Kidney (tissue), 14 donors: Measurements from ENCODE around the gene LTBP1. TPM values are rescaled to one million over a fixed set of nuclear protein-coding genes. Genes with fewer than 3 reads are reported as not detected.

ENCODE experiments used
- DNase-seq, 5 donors: peaks; one replicate each; pipeline ENCODE4 v3.0.0-alpha.2; 2013 to 2020
- FAIRE-seq: peaks from 2 replicates; lab custom pipeline; 2012; peaks lifted over from hg19 to GRCh38; lab: Jason Lieb, UNC
- H3K27ac ChIP-seq, 2 donors: one replicate each; pipeline ENCODE4 v1.7.0; 2013; ENCODE audit warnings: low read depth in 2 of 2, low read length in 2 of 2, inconsistent platforms in 1 of 2
- H3K27me3 ChIP-seq: one replicate; pipeline ENCODE4 v1.7.1; 2013; ENCODE audit warnings: low read length, inconsistent platforms; ENCODE audit not compliant: control insufficient read depth, insufficient read depth
- H3K36me3 ChIP-seq, 3 donors: one replicate each; pipeline versions ENCODE4 v1.7.0 to v1.7.1; 2013; ENCODE audit warnings: low read length in 3 of 3, control low read depth in 1 of 3, inconsistent platforms in 1 of 3; ENCODE audit not compliant: insufficient read depth in 3 of 3, control insufficient read depth in 2 of 3
- H3K4me1 ChIP-seq, 3 donors: one replicate each; pipeline versions ENCODE4 v1.7.0 to v1.7.1; 2013; ENCODE audit warnings: low read length in 3 of 3, inconsistent platforms in 1 of 3, low read depth in 1 of 3; ENCODE audit not compliant: control insufficient read depth in 2 of 3, insufficient read depth in 2 of 3
- H3K4me3 ChIP-seq, 3 donors: one replicate each; pipeline versions ENCODE4 v1.7.0 to v1.8.1; 2013; ENCODE audit warnings: low read length in 3 of 3, control low read depth in 1 of 3, inconsistent platforms in 1 of 3
- H3K9ac ChIP-seq, 3 donors: one replicate each; pipeline versions ENCODE4 v1.7.0 to v1.7.1; 2013; ENCODE audit warnings: low read length in 3 of 3, control low read depth in 1 of 3, inconsistent platforms in 1 of 3
- H3K9me3 ChIP-seq, 3 donors: one replicate each; pipeline versions ENCODE4 v1.7.0 to v1.7.1; 2013; ENCODE audit warnings: low read length in 3 of 3, control low read depth in 1 of 3, inconsistent platforms in 1 of 3; ENCODE audit not compliant: control insufficient read depth in 2 of 3, insufficient read depth in 1 of 3
- CTCF ChIP-seq: IDR thresholded peaks from 3 replicates; pipeline ENCODE4 v1.5.1; 2012; ENCODE audit warnings: mild to moderate bottlenecking, moderate library complexity, borderline replicate concordance; ENCODE audit not compliant: insufficient read depth; ENCODE audit errors: extremely low read depth
- intact Hi-C: fragments of 100-400 bp; cut with DNase I; formaldehyde crosslinking; loops from one replicate; pipeline ENCODE4 v1.11.1; 2022
- polyA plus RNA-seq: library from polyadenylated mRNA; stranded (reverse); fragments of 350-450 nt; fragmentation: Illumina TruSeq; extraction: RNeasy Lipid Tissue Mini Kit (QIAGEN cat#74804); gene quantifications from one replicate; pipeline ENCODE4 v1.2.3, GENCODE V29; 2014; ENCODE audit warnings: low read depth, low replicate concordance; ENCODE audit not compliant: insufficient read depth
- total RNA-seq: library from RNA; stranded (reverse); fragmentation: NEBNext Ultra II Directional; extraction: Animal tissue kit (Norgen Biotek cat#: 25700); gene quantifications from one replicate; pipeline ENCODE4 v1.2.1, GENCODE V29; 2021
- donor health status: control.
- donor health status: control.
- donor health status: control.
- donor health status: control.
- donor health status: control.
- donor health status: DM: yes; HTN: yes; CAD: no.
- donor health status: Normal renal cell carcinoma (clear cell type).

Gene LTBP1
- total and polyA plus RNA-seq, 2 donors from 2014 or later, result 9.3 to 39.8 TPM

GRCh38 chr2:32997705-32998104 is 51.0 kb downstream of the LTBP1 start:
- no peaks in the 10 kb centered on the region for H3K27me3 ChIP-seq
- no peaks in the 10 kb centered on the region for H3K36me3 ChIP-seq
- DNase-seq (no peak), FAIRE-seq (no peak)
- no peak for TF ChIP-seq CTCF
- no peak overlapping the region for H3K27ac ChIP-seq
- intact Hi-C loops, result no loop called here
- no peak overlapping the region for H3K9ac ChIP-seq
- H3K9me3 ChIP-seq, result no peaks in the 10 kb centered on the region
- no peaks in the 10 kb centered on the region for H3K4me1 ChIP-seq
- H3K4me3 ChIP-seq, result no peak overlapping the region

- H3K27me3 ChIP-seq, result no peaks in the 10 kb centered on the region
- intact Hi-C loops, result no loop called here
- DNase-seq, result no peak
- H3K36me3 ChIP-seq, result no peaks in the 10 kb centered on the region
- no peaks in the 10 kb centered on the region for H3K9me3 ChIP-seq
- FAIRE-seq, result no peak
- H3K4me3 ChIP-seq, result no peak overlapping the region
- no peak for TF ChIP-seq CTCF
- no peaks in the 10 kb centered on the region for H3K4me1 ChIP-seq
- H3K27ac ChIP-seq, result no peak overlapping the region
- no peak overlapping the region for H3K9ac ChIP-seq
These were observed 54.2 kb downstream of the LTBP1 start for GRCh38 chr2:33000986-33001385.

GRCh38 chr2:33001823-33002222 is 55.1 kb downstream of the LTBP1 start:
- no peak for DNase-seq
- intact Hi-C loops, result no loop called here
- H3K4me3 ChIP-seq, result no peak overlapping the region

More at GRCh38 chr2:33001823-33002222, 55.1 kb downstream of the LTBP1 start:
- Histone ChIP-seq H3K4me1 (no peaks in the 10 kb centered on the region), H3K27me3 (no peaks in the 10 kb centered on the region), H3K27ac (no peak overlapping the region), H3K36me3 (no peaks in the 10 kb centered on the region), H3K9ac (no peak overlapping the region), H3K9me3 (no peaks in the 10 kb centered on the region)
- FAIRE-seq, result no peak
- TF ChIP-seq CTCF, result no peak
